Measurements from ENCODE around the gene HMCN1. TPM values are rescaled to one million over a fixed set of nuclear protein-coding genes. Genes with fewer than 3 reads are reported as not detected.

Gene HMCN1
- total and polyA plus RNA-seq, 2 donors from 2014 or later, result 0.97 to 2.7 TPM

- intact Hi-C loops (cut with DNase I), result no loop called here
- H3K9me3 ChIP-seq (ENCODE audit: control insufficient read depth in 2 of 3, insufficient read depth in 1 of 3, low read length in 3 of 3), result no peaks in the 10 kb centered on the region
- TF ChIP-seq CTCF (IDR thresholded peaks at IDR 0.05; ENCODE audit: borderline replicate concordance, extremely low read depth, insufficient read depth), result no peak
- H3K27me3 ChIP-seq (ENCODE audit: control insufficient read depth, insufficient read depth, low read length), result no peaks in the 10 kb centered on the region
- H3K4me1 ChIP-seq (ENCODE audit: control insufficient read depth in 2 of 3, insufficient read depth in 2 of 3, low read depth in 1 of 3, low read length in 3 of 3), result no peaks in the 10 kb centered on the region
- DNase-seq, result peak in 1 of 5 donors; percentile 3
- no peak overlapping the region for H3K27ac ChIP-seq (ENCODE audit: low read depth in 2 of 2, low read length in 2 of 2)
- H3K36me3 ChIP-seq (ENCODE audit: control insufficient read depth in 2 of 3, insufficient read depth in 3 of 3, low read length in 3 of 3), result no peaks in the 10 kb centered on the region
- FAIRE-seq, result no peak
- H3K4me3 ChIP-seq (ENCODE audit: low read length in 3 of 3), result no peak overlapping the region
- no peak overlapping the region for H3K9ac ChIP-seq (ENCODE audit: low read length in 3 of 3)
Observed at GRCh38 chr1:185874246-185874645, 140.1 kb downstream of the HMCN1 start.

GRCh38 chr1:185880330-185880729, 146.1 kb downstream of the HMCN1 start:
- Histone ChIP-seq H3K27me3 (ENCODE audit: control insufficient read depth, insufficient read depth, low read length) (no peaks in the 10 kb centered on the region), H3K9me3 (ENCODE audit: control insufficient read depth in 2 of 3, insufficient read depth in 1 of 3, low read length in 3 of 3) (no peaks in the 10 kb centered on the region), H3K4me1 (ENCODE audit: control insufficient read depth in 2 of 3, insufficient read depth in 2 of 3, low read depth in 1 of 3, low read length in 3 of 3) (no peaks in the 10 kb centered on the region), H3K9ac (ENCODE audit: low read length in 3 of 3) (no peak overlapping the region), H3K36me3 (ENCODE audit: control insufficient read depth in 2 of 3, insufficient read depth in 3 of 3, low read length in 3 of 3) (no peaks in the 10 kb centered on the region), H3K4me3 (ENCODE audit: low read length in 3 of 3) (no peak overlapping the region), H3K27ac (ENCODE audit: low read depth in 2 of 2, low read length in 2 of 2) (no peak overlapping the region)
- FAIRE-seq (no peak), DNase-seq (no peak)
- no peak for TF ChIP-seq CTCF (IDR thresholded peaks at IDR 0.05; ENCODE audit: borderline replicate concordance, extremely low read depth, insufficient read depth)
- intact Hi-C loops (cut with DNase I), result no loop called here

GRCh38 chr1:185880779-185881333, 146.7 kb downstream of the HMCN1 start:
- FAIRE-seq, result no peak

More at GRCh38 chr1:185880779-185881333, 146.7 kb downstream of the HMCN1 start:
- Histone ChIP-seq H3K4me1 (ENCODE audit: control insufficient read depth in 2 of 3, insufficient read depth in 2 of 3, low read depth in 1 of 3, low read length in 3 of 3) (no peaks in the 10 kb centered on the region), H3K27ac (ENCODE audit: low read depth in 2 of 2, low read length in 2 of 2) (no peak overlapping the region), H3K27me3 (ENCODE audit: control insufficient read depth, insufficient read depth, low read length) (no peaks in the 10 kb centered on the region), H3K4me3 (ENCODE audit: low read length in 3 of 3) (no peak overlapping the region), H3K36me3 (ENCODE audit: control insufficient read depth in 2 of 3, insufficient read depth in 3 of 3, low read length in 3 of 3) (no peaks in the 10 kb centered on the region), H3K9me3 (ENCODE audit: control insufficient read depth in 2 of 3, insufficient read depth in 1 of 3, low read length in 3 of 3) (no peaks in the 10 kb centered on the region), H3K9ac (ENCODE audit: low read length in 3 of 3) (no peak overlapping the region)
- DNase-seq, result no peak
- no peak for TF ChIP-seq CTCF (IDR thresholded peaks at IDR 0.05; ENCODE audit: borderline replicate concordance, extremely low read depth, insufficient read depth)
- intact Hi-C loops (cut with DNase I), result no loop called here

Measured in kidney (tissue), 14 donors.